GM12878 (cell line): ENCODE data around the gene OXT. TPM values are rescaled to one million over a fixed set of nuclear protein-coding genes. Genes with fewer than 3 reads are reported as not detected.

ENCODE experiments used
- ATAC-seq: fragments of 200-7000 bp; cut with Tn5 transposase; 3 replicates; pipeline ENCODE4 v1.9.1; 2020; ENCODE audit warnings: mild to moderate bottlenecking, moderate library complexity
- BruUV-seq: library from RNA; stranded (reverse); fragments of 400-500 nt; replicated peaks from 2 replicates; lab custom pipeline; 2021; lab: Mats Ljungman, UMichigan
- CTCF ChIA-PET: fragments of 300-600 bp; sonication (Branson Sonifier 250); formaldehyde crosslinking; extraction: SDS; loops from one replicate; lab custom pipeline; 2021; ENCODE audit warnings: inconsistent platforms; lab: Yijun Ruan, JAX
- POLR2A ChIA-PET: fragments of 350-600 bp; formaldehyde crosslinking; extraction: SDS; loops from one replicate; lab custom pipeline; 2021; ENCODE audit warnings: inconsistent platforms; lab: Charles Lee
- RAD21 ChIA-PET: fragments of 300-600 bp; sonication (Branson Sonifier 250); formaldehyde crosslinking; loops from one replicate; lab custom pipeline; 2023; ENCODE audit warnings: antibody characterized with exemption; ENCODE audit not compliant: unreplicated experiment; lab: Charles Lee
- SMC1A ChIA-PET: fragments of 300-600 bp; sonication (Branson Sonifier 250); formaldehyde crosslinking; loops from one replicate; lab custom pipeline; 2023; ENCODE audit not compliant: unreplicated experiment, uncharacterized antibody; lab: Charles Lee
- DNase-seq: peaks from one replicate; pipeline ENCODE4 v3.0.0-alpha.2; 2011; ENCODE audit warnings: low read depth, low spot score
- FAIRE-seq: peaks from 3 replicates; lab custom pipeline; 2011; peaks lifted over from hg19 to GRCh38; lab: Jason Lieb, UNC
- H2AFZ ChIP-seq: 2 replicates; pipeline ENCODE4 v1.6.0; 2011; ENCODE audit warnings: low read depth, low read length, control low read depth; ENCODE audit not compliant: control insufficient read depth
- H3K27ac ChIP-seq: 2 replicates; pipeline ENCODE4 v1.5.1; 2011; ENCODE audit warnings: control low read depth; ENCODE audit not compliant: control insufficient read depth, insufficient read depth
- H3K27me3 ChIP-seq, 2 experiments: replicated peaks in 1 of 2; 2 replicates each; pipeline versions ENCODE4 v1.6.0 to v1.6.1; 2011; ENCODE audit warnings: low read length in 1 of 2; ENCODE audit not compliant: control insufficient read depth in 2 of 2, insufficient read depth in 2 of 2
- H3K36me3 ChIP-seq, 2 experiments: 2 replicates each; pipeline ENCODE4 v1.5.1; 2011; ENCODE audit warnings: low read length in 1 of 2; ENCODE audit not compliant: control insufficient read depth in 2 of 2, insufficient read depth in 2 of 2
- H3K4me1 ChIP-seq: 2 replicates; pipeline ENCODE4 v1.6.1; 2011; ENCODE audit warnings: mild to moderate bottlenecking, low read length, moderate library complexity, mixed read lengths; ENCODE audit not compliant: control insufficient read depth, insufficient read depth
- H3K4me2 ChIP-seq: 2 replicates; pipeline ENCODE4 v1.6.0; 2011; ENCODE audit warnings: control low read depth; ENCODE audit not compliant: control insufficient read depth, insufficient read depth
- H3K4me3 ChIP-seq: fragments of 200-600 bp; sonication (generic); 2 replicates; pipeline ENCODE4 v1.5.1; 2016
- H3K79me2 ChIP-seq: 2 replicates; pipeline ENCODE4 v1.6.0; 2011; ENCODE audit warnings: low read length; ENCODE audit not compliant: control insufficient read depth, insufficient read depth
- H3K9ac ChIP-seq: 2 replicates; pipeline ENCODE4 v1.8.0; 2011; ENCODE audit warnings: low read length, control low read depth, mixed read lengths; ENCODE audit not compliant: control insufficient read depth, insufficient read depth
- H3K9me3 ChIP-seq: replicated peaks from 3 replicates; pipeline ENCODE4 v1.5.1; 2011; ENCODE audit warnings: mild to moderate bottlenecking, low read length; ENCODE audit not compliant: control insufficient read depth, insufficient read depth
- H4K20me1 ChIP-seq: 2 replicates; pipeline ENCODE4 v1.6.0; 2011; ENCODE audit not compliant: control insufficient read depth, insufficient read depth
- HDAC6 ChIP-seq: fragments of 200-600 bp; sonication (generic); IDR thresholded peaks from one replicate; pipeline ENCODE4 v1.8.0; 2017; ENCODE audit warnings: antibody characterized with exemption; ENCODE audit not compliant: unreplicated experiment
- NKRF ChIP-seq: fragments of 450-650 bp; conservative IDR thresholded peaks from 2 replicates; pipeline ENCODE4 v1.6.1; 2017; ENCODE audit warnings: mild to moderate bottlenecking, moderate library complexity
- RAD21 ChIP-seq: IDR thresholded peaks from 2 replicates; pipeline ENCODE4 v1.6.1; 2011; ENCODE audit warnings: mild to moderate bottlenecking, low read depth, low read length, moderate library complexity; ENCODE audit not compliant: insufficient read depth
- SIX5 ChIP-seq: IDR thresholded peaks from 2 replicates; pipeline ENCODE4 v1.6.1; 2011; ENCODE audit warnings: mild to moderate bottlenecking, low read depth, low read length, moderate library complexity; ENCODE audit not compliant: severe bottlenecking
- SP1 ChIP-seq: IDR thresholded peaks from one replicate; pipeline ENCODE4 v1.6.1; 2011; ENCODE audit warnings: low read depth, low read length
- YY1 ChIP-seq: IDR thresholded peaks from 2 replicates; pipeline ENCODE4 v1.6.1; 2011; ENCODE audit warnings: low read depth, mild to moderate bottlenecking, low read length
- ZNF217 ChIP-seq: fragments of 450-650 bp; IDR thresholded peaks from 2 replicates; pipeline ENCODE4 v1.6.1; 2017; ENCODE audit warnings: antibody characterized with exemption, mild to moderate bottlenecking
- WGBS: methylation state at CpG from one replicate; pipeline ENCODE4 v1.1.6; 2016; ENCODE audit warnings: low lambda C conversion rate; ENCODE audit not compliant: insufficient replicate concordance, insufficient coverage; ENCODE audit errors: missing lambda C conversion rate; 5-methylcytosine and 5-hydroxymethylcytosine counted together
- in situ Hi-C: fragments of 300-500 bp; cut with MboI; formaldehyde crosslinking; loops from 9 replicates; pipeline ENCODE4 v1.14.3; 2018; ENCODE audit warnings: mixed read lengths
- intact Hi-C: fragments of 100-400 bp; cut with micrococcal nuclease; formaldehyde crosslinking; loops from one replicate; pipeline ENCODE4 v1.14.2; 2022; ENCODE audit not compliant: unreplicated experiment
- polyA plus RNA-seq, 11 experiments: library from polyadenylated mRNA; depleted of rRNA in 4 of 11; unstranded in 6 of 11; stranded (reverse) in 5 of 11; fragments of >200 nt; fragmentation: Nextera tagmentation in 4 of 11; fragmentation: Illumina TruSeq in 1 of 11; extraction: Ambion mirVana in 4 of 11; extraction: Trizol in 1 of 11; gene quantifications; 1 replicate in 1 of 11; 2 replicates in 10 of 11; pipeline versions ENCODE4 v1.2.1 to v1.2.3, GENCODE V29; 2011 to 2016; ENCODE audit warnings: inconsistent platforms in 2 of 11, missing spikeins in 2 of 11, low read depth in 1 of 11
- total RNA-seq, 4 experiments: library from RNA; depleted of rRNA in 3 of 4; stranded (reverse); fragments of >200 nt in 3 of 4; fragmentation: Illumina TruSeq in 1 of 4; extraction: Trizol in 1 of 4; gene quantifications; 2 replicates each; pipeline versions ENCODE4 v1.2.1 to v1.2.3, GENCODE V29; 2013 to 2021

Gene OXT
- total and polyA plus RNA-seq, 10 of the 15 experiments (the other 5 are each of a cell fraction or from before 2014, with no cell fraction given) = not detected

GRCh38 chr20:3111507-3111906, 40.1 kb downstream of the OXT start:
- 85% methylated on average over 7 of the region's 7 CpGs for WGBS
- no peak for FAIRE-seq
- RAD21 ChIA-PET = no interaction called here
- no TSS peak for BruUV-seq
- H3K27ac ChIP-seq = no peak overlapping the region
- no peak for TF ChIP-seq YY1
- TF ChIP-seq SP1 = no peak
- TF ChIP-seq HDAC6 = no peak
- TF ChIP-seq RAD21 = no peak
- no peak for TF ChIP-seq NKRF
- no peak for TF ChIP-seq ZNF217
- no peak for TF ChIP-seq SIX5
- TF ChIP-seq, all 136 proteins: peak for 0
- DNase-seq = no peak
- H3K4me1 ChIP-seq = no peaks in the 10 kb centered on the region
- no peaks in the 10 kb centered on the region for H3K27me3 ChIP-seq
- H3K79me2 ChIP-seq = no peaks in the 10 kb centered on the region
- H2AFZ ChIP-seq = no peak overlapping the region
- no peaks in the 10 kb centered on the region; a peak in 1 of 4 replicates for H3K36me3 ChIP-seq
- no peak for ATAC-seq
- no peak overlapping the region for H3K4me2 ChIP-seq
- SMC1A ChIA-PET = no interaction called here
- no peaks in the 10 kb centered on the region for H3K9me3 ChIP-seq
- no peak overlapping the region for H3K9ac ChIP-seq
- CTCF ChIA-PET = no interaction called here
- no peak overlapping the region for H3K4me3 ChIP-seq
- in situ Hi-C loops (no loop called here), intact Hi-C loops (no loop called here)
- POLR2A ChIA-PET = no interaction called here
- H4K20me1 ChIP-seq = no peaks in the 10 kb centered on the region
